LNCaP clone FGC (cell line): Measurements from ENCODE around the gene CRACR2B.

ENCODE experiments used
- DNase-seq: peaks from one replicate; pipeline ENCODE4 v3.0.0-alpha.2; 2011; ENCODE audit warnings: low read depth
- H3K4me3 ChIP-seq: 2 replicates; pipeline ENCODE4 v1.5.1; 2011; ENCODE audit warnings: mild to moderate bottlenecking, low read depth, low read length, control low read depth
- TF ChIP-seq, protein P1 (sequence below): IDR thresholded peaks from 2 replicates; pipeline ENCODE4 v1.5.1; 2012; ENCODE audit warnings: mild to moderate bottlenecking; ENCODE audit not compliant: control insufficient read depth, insufficient read depth; ENCODE audit errors: extremely low read depth

Gene CRACR2B

DNA sequence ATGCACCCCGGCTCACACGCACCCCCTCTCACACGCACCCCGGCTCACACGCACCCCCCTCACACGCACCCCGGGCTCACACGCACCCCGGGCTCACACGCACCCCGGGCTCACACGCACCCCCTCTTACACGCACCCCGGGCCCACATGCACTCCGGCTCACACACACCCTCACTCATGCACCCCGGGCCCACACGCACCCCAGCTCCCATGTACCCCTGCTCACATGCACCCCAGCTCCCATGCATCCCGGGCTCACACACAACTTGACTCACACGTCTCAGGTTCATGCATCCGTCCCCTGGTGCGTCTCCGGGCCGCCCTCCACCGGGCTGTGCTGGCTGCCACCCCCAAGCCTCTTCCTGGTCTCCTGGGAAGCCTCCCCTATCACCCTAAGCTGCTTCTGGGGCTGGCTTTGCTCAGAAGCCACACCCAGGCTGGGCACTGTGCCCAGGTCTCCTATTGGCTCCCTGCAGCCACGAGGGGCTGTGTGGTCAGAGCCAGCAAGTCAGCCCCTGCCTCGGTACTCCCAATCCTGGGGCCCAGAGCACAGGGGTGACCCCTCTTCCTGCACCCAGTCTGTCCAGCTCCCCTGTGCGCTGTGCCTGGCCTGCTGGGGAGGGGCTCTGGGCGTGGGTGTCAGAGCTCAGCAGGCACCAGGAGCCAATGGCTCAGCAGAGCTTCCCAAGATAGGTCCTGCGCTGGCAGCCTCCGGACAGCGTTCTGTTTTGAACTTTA is 31.8 kb downstream of the CRACR2B start:
- DNase-seq: peak; percentile 33
- TF ChIP-seq, protein P1, sequence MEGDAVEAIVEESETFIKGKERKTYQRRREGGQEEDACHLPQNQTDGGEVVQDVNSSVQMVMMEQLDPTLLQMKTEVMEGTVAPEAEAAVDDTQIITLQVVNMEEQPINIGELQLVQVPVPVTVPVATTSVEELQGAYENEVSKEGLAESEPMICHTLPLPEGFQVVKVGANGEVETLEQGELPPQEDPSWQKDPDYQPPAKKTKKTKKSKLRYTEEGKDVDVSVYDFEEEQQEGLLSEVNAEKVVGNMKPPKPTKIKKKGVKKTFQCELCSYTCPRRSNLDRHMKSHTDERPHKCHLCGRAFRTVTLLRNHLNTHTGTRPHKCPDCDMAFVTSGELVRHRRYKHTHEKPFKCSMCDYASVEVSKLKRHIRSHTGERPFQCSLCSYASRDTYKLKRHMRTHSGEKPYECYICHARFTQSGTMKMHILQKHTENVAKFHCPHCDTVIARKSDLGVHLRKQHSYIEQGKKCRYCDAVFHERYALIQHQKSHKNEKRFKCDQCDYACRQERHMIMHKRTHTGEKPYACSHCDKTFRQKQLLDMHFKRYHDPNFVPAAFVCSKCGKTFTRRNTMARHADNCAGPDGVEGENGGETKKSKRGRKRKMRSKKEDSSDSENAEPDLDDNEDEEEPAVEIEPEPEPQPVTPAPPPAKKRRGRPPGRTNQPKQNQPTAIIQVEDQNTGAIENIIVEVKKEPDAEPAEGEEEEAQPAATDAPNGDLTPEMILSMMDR: no peak
- peak overlapping the region; percentile 42 for H3K4me3 ChIP-seq

- H3K4me3 ChIP-seq: no peak overlapping the region
- TF ChIP-seq, protein P1: no peak
- DNase-seq: no peak
Observed at GRCh38 chr11:860234-861104, 32.8 kb downstream of the CRACR2B start.

DNA sequence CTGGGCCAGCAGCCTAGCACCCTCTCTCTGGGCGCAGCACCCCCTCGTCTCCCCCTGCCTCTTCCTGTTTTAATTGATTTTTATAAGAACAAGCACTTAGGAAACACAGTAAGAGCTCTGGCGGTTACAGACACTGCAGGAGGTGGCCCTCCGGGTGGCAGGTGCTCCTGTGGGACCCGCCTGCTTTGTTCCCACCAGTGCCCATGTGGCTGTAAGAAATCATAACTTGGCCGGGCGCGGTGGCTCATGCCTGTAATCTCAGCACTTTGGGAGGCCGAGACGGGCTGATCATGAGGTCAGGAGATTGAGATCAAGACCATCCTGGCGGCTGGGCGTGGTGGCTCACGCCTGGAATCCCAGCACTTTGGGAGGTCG is 33.4 kb downstream of the CRACR2B start:
- TF ChIP-seq, protein P1: no peak
- H3K4me3 ChIP-seq: no peak overlapping the region
- no peak for DNase-seq

DNA sequence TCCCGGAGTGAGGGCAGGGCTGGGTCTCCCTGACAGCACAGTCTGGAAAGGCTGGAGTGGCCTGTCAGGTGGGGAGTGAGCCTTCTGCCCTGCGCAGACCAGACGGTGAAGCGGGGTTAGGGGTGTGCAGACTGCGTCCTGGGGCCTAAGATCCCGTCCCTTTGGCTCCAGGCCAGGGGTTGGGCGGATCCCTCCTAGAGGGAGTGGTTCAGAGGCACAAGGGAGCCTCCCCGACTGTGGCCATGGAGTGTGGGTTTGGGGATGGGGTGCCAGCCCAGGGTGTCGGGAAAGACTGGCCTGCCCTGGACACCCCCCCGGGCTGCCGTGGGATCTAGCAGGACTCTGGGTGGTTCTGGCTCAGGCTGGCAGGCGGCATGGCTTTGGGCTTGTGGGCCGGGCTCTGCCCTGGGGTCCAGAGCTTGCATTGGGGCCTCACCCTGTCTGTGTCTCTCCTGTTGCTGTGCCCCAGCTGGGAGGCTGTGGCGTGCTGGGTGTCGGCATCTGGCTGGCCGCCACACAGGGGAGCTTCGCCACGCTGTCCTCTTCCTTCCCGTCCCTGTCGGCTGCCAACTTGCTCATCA is 34.5 kb downstream of the CRACR2B start:
- no peak for DNase-seq
- H3K4me3 ChIP-seq: no peak overlapping the region
- TF ChIP-seq, protein P1: no peak

GRCh38 chr11:862696-863022 is 34.9 kb downstream of the CRACR2B start:
- H3K4me3 ChIP-seq: no peak overlapping the region
- TF ChIP-seq, protein P1: no peak
- DNase-seq: no peak

GRCh38 chr11:863023-863909 is 35.5 kb downstream of the CRACR2B start:
- no peak for DNase-seq

More at GRCh38 chr11:863023-863909, 35.5 kb downstream of the CRACR2B start:
- no peak overlapping the region for H3K4me3 ChIP-seq
- TF ChIP-seq, protein P1: no peak
